Measurements from ENCODE around the gene PDXK. TPM values are rescaled to one million over a fixed set of nuclear protein-coding genes. Genes with fewer than 3 reads are reported as not detected.
A peak's percentile ranks its signal among the peaks of the same experiment; 100 is the strongest.

Gene PDXK
- total and polyA plus RNA-seq, 2 of the 13 experiments (the other 11 are each of a cell fraction or from before 2014, with no cell fraction given), result 114 to 184 TPM

GRCh38 chr21:43719748-43720538 is 1.0 kb downstream of the PDXK start (continued):
- no peak for TF ChIP-seq TBX3 (IDR thresholded peaks at IDR 0.05; ENCODE audit: borderline replicate concordance)
- TF ChIP-seq DMAP1 (CRISPR knock-in tag; IDR thresholded peaks at IDR 0.05), result no peak; the same call in none of the 2 replicates
- TF ChIP-seq TFDP2 (CRISPR knock-in tag; IDR thresholded peaks at IDR 0.05), result no peak
- TF ChIP-seq ZBTB26 (CRISPR knock-in tag; IDR thresholded peaks at IDR 0.05; ENCODE audit: borderline replicate concordance), result no peak
- no peak for TF ChIP-seq RXRB (CRISPR knock-in tag; IDR thresholded peaks at IDR 0.05; ENCODE audit: borderline replicate concordance)
- 0 out of 2 replicates have a peak, but pooled peaks have one; percentile 0 for TF ChIP-seq ATF2 (CRISPR knock-in tag; IDR thresholded peaks at IDR 0.05)
- peak; percentile 27 for TF ChIP-seq ZNF18 (CRISPR knock-in tag; IDR thresholded peaks at IDR 0.05; ENCODE audit: insufficient replicate concordance)
- no peak for TF ChIP-seq CREB1 (IDR thresholded peaks at IDR 0.05)
- TF ChIP-seq CREB1 (CRISPR knock-in tag; IDR thresholded peaks at IDR 0.05), result no peak
- no peak for TF ChIP-seq FOXO4 (CRISPR knock-in tag; conservative IDR thresholded peaks at IDR 0.05)
- no peak for TF ChIP-seq MAF1 (CRISPR knock-in tag; IDR thresholded peaks at IDR 0.05; ENCODE audit: borderline replicate concordance)
- TF ChIP-seq CTCF (CRISPR knock-in tag; IDR thresholded peaks at IDR 0.05), result 0 out of 2 replicates have a peak, but pooled peaks have one; percentile 2
- peak; percentile 82; the same call in 1 of the 2 replicates for TF ChIP-seq ZNF704 (CRISPR knock-in tag; IDR thresholded peaks at IDR 0.05; ENCODE audit: borderline replicate concordance)
- no peak for TF ChIP-seq ZNF790 (CRISPR knock-in tag; IDR thresholded peaks at IDR 0.05; ENCODE audit: borderline replicate concordance)
- no peak for TF ChIP-seq TRAFD1 (CRISPR knock-in tag; IDR thresholded peaks at IDR 0.05; ENCODE audit: borderline replicate concordance)

Measured in HepG2 (cell line).